HepG2 (cell line): ENCODE results near the gene PTK7. TPM values are rescaled to one million over a fixed set of nuclear protein-coding genes. Genes with fewer than 3 reads are reported as not detected.

Experiments
- AFF4 ChIP-seq: sonication (generic); formaldehyde crosslinking; IDR thresholded peaks from 2 replicates; pipeline ENCODE4 v1.4.0; 2020; ENCODE audit warnings: missing genetic modification reagents
- HOXA7 ChIP-seq: sonication (generic); formaldehyde crosslinking; IDR thresholded peaks from 2 replicates; pipeline ENCODE4 v1.8.1; 2022; ENCODE audit warnings: mild to moderate bottlenecking, missing genetic modification reagents, moderate library complexity
- KLF15 ChIP-seq: sonication (generic); formaldehyde crosslinking; IDR thresholded peaks from 2 replicates; pipeline ENCODE4 v1.8.1; 2023; ENCODE audit warnings: borderline replicate concordance, mild to moderate bottlenecking, inconsistent platforms, missing genetic modification reagents, mixed read lengths
- MBD4 ChIP-seq: IDR thresholded peaks from 2 replicates; pipeline ENCODE4 v1.6.1; 2012; ENCODE audit warnings: low read length, inconsistent platforms, borderline replicate concordance
- MED1 ChIP-seq: sonication (generic); formaldehyde crosslinking; IDR thresholded peaks from 2 replicates; pipeline ENCODE4 v1.4.0; 2020; ENCODE audit warnings: missing genetic modification reagents
- POLR2G ChIP-seq: fragments of 200-400 bp; formaldehyde crosslinking; IDR thresholded peaks from 2 replicates; pipeline ENCODE4 v1.6.1; 2018; ENCODE audit warnings: mild to moderate bottlenecking, low read depth, low read length, moderate library complexity
- RXRB ChIP-seq: IDR thresholded peaks from 2 replicates; pipeline ENCODE4 v1.6.1; 2016; ENCODE audit warnings: borderline replicate concordance, missing genetic modification reagents, missing compliant biosample characterization
- TBX2 ChIP-seq: sonication (generic); formaldehyde crosslinking; IDR thresholded peaks from 2 replicates; pipeline ENCODE4 v1.5.0; 2020; ENCODE audit warnings: missing genetic modification reagents, mild to moderate bottlenecking, borderline replicate concordance
- TFE3 ChIP-seq: IDR thresholded peaks from 2 replicates; pipeline ENCODE4 v1.6.1; 2016
- ZKSCAN1 ChIP-seq: fragments of 150-350 bp; IDR thresholded peaks from 2 replicates; pipeline ENCODE4 v1.6.1; 2014; ENCODE audit warnings: low read length
- ZNF781 ChIP-seq: sonication (generic); formaldehyde crosslinking; IDR thresholded peaks from 2 replicates; pipeline ENCODE4 v1.5.1; 2020; ENCODE audit warnings: borderline replicate concordance, mild to moderate bottlenecking, missing genetic modification reagents; ENCODE audit errors: not compliant biosample characterization
- polyA plus RNA-seq, 8 experiments: library from polyadenylated mRNA; depleted of rRNA in 3 of 8; stranded (reverse) in 7 of 8; unstranded in 1 of 8; fragments of >200 nt; fragmentation: Illumina TruSeq in 4 of 8; extraction: Trizol in 4 of 8; gene quantifications; 2 replicates each; pipeline versions ENCODE4 v1.2.1 to v1.2.3, GENCODE V29; 2011 to 2016; ENCODE audit warnings: low read depth in 4 of 8, missing spikeins in 1 of 8, mixed read lengths in 1 of 8; ENCODE audit not compliant: insufficient read depth in 1 of 8
- total RNA-seq, 5 experiments: library from RNA; depleted of rRNA; stranded (reverse); fragments of >200 nt; fragmentation: Illumina TruSeq; extraction: Trizol; gene quantifications; 2 replicates each; pipeline ENCODE4 v1.2.3, GENCODE V29; 2016; ENCODE audit warnings: low read depth in 1 of 5
- TF ChIP-seq, protein P1 (sequence below): sonication (generic); formaldehyde crosslinking; IDR thresholded peaks from 2 replicates; pipeline ENCODE4 v1.8.0; 2022; ENCODE audit warnings: missing genetic modification reagents, mild to moderate bottlenecking, inconsistent platforms, borderline replicate concordance

Gene PTK7
- total and polyA plus RNA-seq, 2 of the 13 experiments (the other 11 are each of a cell fraction or from before 2014, with no cell fraction given): 98.5 to 99.8 TPM

DNA sequence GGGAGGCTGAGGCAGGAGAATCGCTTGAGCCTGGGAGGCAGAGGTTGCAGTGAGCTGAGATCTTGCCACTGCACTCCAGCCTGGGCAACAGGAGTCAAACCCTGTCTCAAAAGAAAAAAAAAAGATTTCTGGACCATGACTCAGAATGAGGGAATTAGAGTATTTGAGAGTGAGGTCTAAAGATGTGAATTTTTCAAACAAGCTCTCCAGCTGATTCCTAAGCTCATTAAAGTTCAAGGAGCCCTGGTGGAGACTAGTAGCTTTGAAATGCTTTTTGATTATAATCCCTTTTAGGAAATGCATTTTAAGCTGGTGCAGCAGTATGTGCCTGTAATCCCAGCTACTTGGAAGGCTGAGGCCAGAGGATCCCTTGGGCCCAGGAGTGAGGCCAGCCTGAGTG lies 73.2 kb downstream of the PTK7 start (continued):
- TF ChIP-seq AFF4 (CRISPR knock-in tag) (no peak), ZKSCAN1 (no peak), KLF15 (CRISPR knock-in tag) (no peak), HOXA7 (no peak), RXRB (CRISPR knock-in tag) (no peak), TBX2 (CRISPR knock-in tag) (no peak), TFE3 (CRISPR knock-in tag) (no peak), ZNF781 (CRISPR knock-in tag) (no peak), POLR2G (no peak), MED1 (CRISPR knock-in tag) (no peak), MBD4 (no peak)
- TF ChIP-seq, protein P1, sequence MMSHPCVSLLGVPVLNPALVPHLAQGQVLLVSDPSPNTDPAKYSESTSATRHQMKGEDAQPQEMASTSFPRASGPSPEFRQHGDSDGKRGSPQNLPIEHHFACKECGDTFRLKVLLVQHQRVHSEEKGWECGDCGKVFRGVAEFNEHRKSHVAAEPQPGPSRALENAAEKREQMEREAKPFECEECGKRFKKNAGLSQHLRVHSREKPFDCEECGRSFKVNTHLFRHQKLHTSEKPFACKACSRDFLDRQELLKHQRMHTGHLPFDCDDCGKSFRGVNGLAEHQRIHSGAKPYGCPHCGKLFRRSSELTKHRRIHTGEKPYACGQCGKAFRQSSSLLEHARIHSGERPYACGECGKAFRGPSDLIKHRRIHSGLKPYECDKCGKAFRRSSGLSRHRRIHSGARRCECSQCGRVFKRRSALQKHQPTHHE (CRISPR knock-in tag): no peak
- TF ChIP-seq, all 625 proteins: peak for 0
